Measurements from ENCODE around the gene FGF3. TPM values are rescaled to one million over a fixed set of nuclear protein-coding genes. Genes with fewer than 3 reads are reported as not detected.
"Not testable (repeated sequence)": the region's sequence is repeated elsewhere in the genome, so short reads cannot be mapped to it uniquely, and the experiment has no call there.

The FGF3 gene
- total RNA-seq, 1 donor from 2014 or later, result not detected

GRCh38 chr11:69770540-69770939 is 48.7 kb downstream of the FGF3 start:
- intact Hi-C loops (cut with DNase I), result no loop called here
- H3K4me3 ChIP-seq, result no peak overlapping the region
- ATAC-seq (no peak), DNase-seq (no peak)
- H3K36me3 ChIP-seq, result no peaks in the 10 kb centered on the region
- no peaks in the 10 kb centered on the region for H3K4me1 ChIP-seq
- no peaks in the 10 kb centered on the region for H3K9me3 ChIP-seq
- no peak for TF ChIP-seq CTCF (IDR thresholded peaks at IDR 0.05)
- no peak overlapping the region for H3K27ac ChIP-seq
- peaks cover 52% of the 10 kb centered on the region for H3K27me3 ChIP-seq (ENCODE audit: low read depth)

- Histone ChIP-seq H3K4me3 (no peak overlapping the region), H3K36me3 (no peaks in the 10 kb centered on the region), H3K27ac (no peak overlapping the region), H3K4me1 (no peaks in the 10 kb centered on the region), H3K27me3 (ENCODE audit: low read depth) (peaks cover 11% of the 10 kb centered on the region), H3K9me3 (no peaks in the 10 kb centered on the region)
- no peak for TF ChIP-seq CTCF (IDR thresholded peaks at IDR 0.05)
- intact Hi-C loops (cut with DNase I), result no loop called here
- DNase-seq (no peak), ATAC-seq (no peak)
These were observed 53.7 kb downstream of the FGF3 start for GRCh38 chr11:69765498-69765995.

- H3K27ac ChIP-seq; ATAC-seq; H3K4me3 ChIP-seq; DNase-seq; H3K36me3 ChIP-seq; H3K9me3 ChIP-seq; H3K27me3 ChIP-seq (ENCODE audit: low read depth); intact Hi-C loops (cut with DNase I); H3K4me1 ChIP-seq: not testable (repeated sequence)
These were observed 54.3 kb downstream of the FGF3 start for GRCh38 chr11:69764918-69765317.

GRCh38 chr11:69760319-69760718 is 58.9 kb downstream of the FGF3 start:
- no peak for TF ChIP-seq CTCF (IDR thresholded peaks at IDR 0.05)
- no peak overlapping the region for H3K27ac ChIP-seq
- no peak for DNase-seq
- H3K9me3 ChIP-seq, result no peaks in the 10 kb centered on the region
- ATAC-seq, result peak in 1 of 2 donors; percentile 22
- no peaks in the 10 kb centered on the region for H3K4me1 ChIP-seq
- H3K27me3 ChIP-seq (ENCODE audit: low read depth), result peaks cover 4% of the 10 kb centered on the region
- no peak overlapping the region for H3K4me3 ChIP-seq
- H3K36me3 ChIP-seq, result no peaks in the 10 kb centered on the region
- intact Hi-C loops (cut with DNase I), result no loop called here

Other genes starting within 250 kb of the FGF3 start
- gene CCND1, start 178.3 kb downstream of the FGF3 start, total RNA-seq, result 202 TPM
- 23.7 TPM for gene LTO1, start 144.1 kb downstream of the FGF3 start, total RNA-seq
- gene FGF19, start 115.4 kb downstream of the FGF3 start, total RNA-seq, result not detected
- not detected for gene FGF4, start 44.1 kb downstream of the FGF3 start, total RNA-seq

Measured in lower lobe of right lung (tissue), 2 donors.